NOMO-1 treated with dmso at 0.1 percent for 144 hours (cell line): ENCODE measurements around the gene LAMC3.

Source experiments
- DNase-seq: peaks from one replicate; lab custom pipeline; 2025; ENCODE audit not compliant: unreplicated experiment; lab: John Stamatoyannopoulos, UW

Gene LAMC3

DNA sequence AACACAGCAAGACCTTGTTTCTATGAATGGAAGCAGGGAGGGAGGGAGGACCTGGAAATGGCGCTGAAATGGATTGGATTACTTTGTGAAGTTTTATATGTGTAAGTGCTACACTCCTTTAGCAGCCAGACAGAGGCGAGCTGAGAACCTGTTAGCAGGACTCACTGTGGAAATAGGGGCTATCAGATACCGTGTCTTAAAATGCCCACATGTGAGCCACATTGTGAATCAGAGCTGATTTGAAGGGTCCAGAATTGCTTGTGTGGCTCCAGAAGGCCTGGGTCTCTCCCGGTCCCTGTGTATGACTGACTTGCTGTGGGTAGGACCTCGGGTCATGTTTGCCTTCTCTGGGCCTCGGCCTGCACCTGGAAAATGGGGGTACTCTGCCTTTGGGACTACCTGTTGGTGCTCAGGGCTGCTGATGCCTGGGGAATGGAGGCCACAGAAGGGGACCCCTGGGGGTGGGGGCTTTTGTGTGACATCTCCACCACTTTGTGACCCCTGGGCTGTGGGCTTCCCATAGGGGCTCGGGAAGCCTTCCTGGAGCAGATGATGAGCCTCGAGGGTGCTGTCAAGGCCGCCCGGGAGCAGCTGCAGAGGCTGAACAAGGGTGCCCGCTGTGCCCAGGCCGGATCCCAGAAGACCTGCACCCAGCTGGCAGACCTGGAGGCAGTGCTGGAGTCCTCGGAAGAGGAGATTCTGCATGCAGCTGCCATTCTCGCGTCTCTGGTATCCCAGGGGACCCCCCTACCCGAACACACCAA, 63.3 kb downstream of the LAMC3 start:
- DNase-seq = no peak

DNA sequence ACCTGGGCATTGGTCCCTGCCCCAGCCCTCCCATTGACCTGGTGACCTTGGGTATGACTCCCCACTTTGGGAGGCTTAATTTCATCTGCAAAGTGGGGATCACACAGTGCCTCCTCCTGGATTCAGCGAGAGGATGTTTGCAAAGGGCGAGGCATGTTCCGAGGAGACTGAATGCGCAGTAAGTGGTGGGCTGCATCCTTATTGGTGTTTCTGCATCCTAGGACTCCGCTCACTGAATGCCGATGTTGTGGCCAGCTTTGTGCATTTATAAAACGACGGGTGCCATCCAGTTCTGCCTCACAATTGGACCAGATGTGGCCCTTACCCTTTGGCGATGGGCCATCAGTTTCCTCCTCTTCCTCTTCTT, 63.9 kb downstream of the LAMC3 start:
- DNase-seq = no peak

DNA sequence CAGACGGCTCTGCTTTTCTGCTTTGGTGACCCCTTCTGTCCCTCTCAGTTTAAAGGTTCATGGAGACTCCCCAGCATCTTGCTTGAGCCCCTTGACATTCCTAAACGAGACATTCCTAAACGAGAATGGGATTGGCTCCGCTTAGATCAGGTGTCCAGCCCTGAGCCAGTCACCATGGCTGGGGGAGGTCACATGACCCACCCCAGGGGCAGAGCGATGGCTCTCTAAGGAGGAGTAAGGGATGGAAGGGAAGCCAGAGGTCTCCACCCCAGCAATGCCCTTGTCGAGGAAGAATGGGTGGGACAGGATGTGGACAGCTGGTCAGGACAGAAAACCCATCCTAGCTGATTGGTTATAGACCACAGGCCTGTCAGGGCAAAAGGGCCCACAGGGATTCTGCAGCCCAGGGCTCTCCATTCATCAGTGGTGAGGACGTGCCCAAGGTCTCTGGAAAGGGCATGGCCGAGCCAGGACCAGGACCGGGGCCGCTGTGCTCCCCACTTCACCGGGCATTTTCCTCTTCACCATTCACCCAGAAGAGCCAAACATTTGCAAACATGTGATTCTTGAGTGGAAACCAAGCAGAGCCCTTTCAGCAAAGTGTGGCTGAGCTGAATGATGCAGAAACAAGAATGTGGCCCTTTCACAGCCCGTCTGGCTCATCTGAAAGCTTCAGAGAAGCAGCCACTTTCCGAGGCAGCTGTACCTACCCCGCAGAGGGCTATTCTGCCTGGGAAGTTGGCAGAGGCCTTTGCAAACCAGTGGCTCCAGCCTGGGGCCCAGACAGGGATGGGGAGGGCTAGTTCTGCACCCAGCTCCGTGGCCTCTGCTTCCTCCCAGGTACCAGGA, 67.6 kb downstream of the LAMC3 start:
- DNase-seq = no peak

- no peak for DNase-seq
Measured at GRCh38 chr9:131078427-131079366, 69.7 kb downstream of the LAMC3 start.

DNA sequence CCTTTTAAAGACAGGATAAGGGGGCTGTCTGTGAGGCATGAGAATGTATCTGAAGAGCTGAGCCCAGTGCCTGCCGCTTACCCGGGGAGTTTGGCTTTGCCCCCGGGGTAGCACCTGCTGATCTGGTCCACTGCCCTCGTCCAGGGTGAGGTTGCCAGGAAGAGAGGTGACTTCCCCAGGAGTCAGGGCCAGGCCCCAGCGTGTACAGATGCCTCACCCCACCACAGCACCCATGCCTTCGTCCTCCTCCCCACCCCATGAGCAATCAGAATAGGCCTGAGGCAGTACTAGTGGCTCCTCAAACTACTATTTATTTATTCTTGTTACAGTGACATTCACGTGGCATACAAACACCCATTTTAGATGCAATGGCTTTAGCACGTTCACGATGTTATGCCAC, 71.6 kb downstream of the LAMC3 start:
- no peak for DNase-seq

GRCh38 chr9:131081868-131082267, 72.9 kb downstream of the LAMC3 start:
- no peak for DNase-seq

DNA sequence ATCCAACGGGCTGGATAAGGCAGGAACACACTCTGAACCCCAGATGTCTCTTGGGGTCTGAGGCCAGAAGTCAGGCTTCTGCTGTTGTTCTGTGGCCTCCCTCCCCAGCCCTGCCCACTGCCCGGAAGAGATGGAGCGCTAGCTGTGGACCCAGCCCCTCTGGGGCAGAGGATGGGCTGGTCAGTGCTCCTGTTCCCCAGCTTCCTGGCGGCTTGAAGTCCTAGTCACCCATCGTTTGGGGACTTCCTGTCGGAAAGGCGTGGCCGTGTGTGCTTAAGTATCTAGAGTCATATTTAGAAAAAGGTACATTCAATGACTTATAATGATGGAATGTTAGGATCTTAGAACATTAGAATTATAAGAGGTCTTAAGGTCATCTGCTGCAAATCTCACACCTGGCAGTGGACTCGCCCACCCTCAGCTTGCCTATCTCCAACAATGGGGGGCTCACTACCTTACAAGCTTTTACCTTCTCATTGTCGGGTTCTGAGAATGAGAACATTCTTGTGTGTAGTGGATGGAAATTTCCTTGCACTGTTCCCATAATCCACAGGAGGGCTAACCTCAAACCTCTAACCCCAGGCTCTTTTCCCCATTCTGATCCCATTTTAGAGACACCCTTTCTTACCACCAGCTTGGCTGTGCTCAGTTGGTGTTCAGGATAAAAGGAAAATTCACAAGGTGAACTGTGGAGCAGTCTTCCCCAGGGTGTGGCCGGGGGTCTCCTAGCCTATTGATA, 74.0 kb downstream of the LAMC3 start:
- no peak for DNase-seq

DNA sequence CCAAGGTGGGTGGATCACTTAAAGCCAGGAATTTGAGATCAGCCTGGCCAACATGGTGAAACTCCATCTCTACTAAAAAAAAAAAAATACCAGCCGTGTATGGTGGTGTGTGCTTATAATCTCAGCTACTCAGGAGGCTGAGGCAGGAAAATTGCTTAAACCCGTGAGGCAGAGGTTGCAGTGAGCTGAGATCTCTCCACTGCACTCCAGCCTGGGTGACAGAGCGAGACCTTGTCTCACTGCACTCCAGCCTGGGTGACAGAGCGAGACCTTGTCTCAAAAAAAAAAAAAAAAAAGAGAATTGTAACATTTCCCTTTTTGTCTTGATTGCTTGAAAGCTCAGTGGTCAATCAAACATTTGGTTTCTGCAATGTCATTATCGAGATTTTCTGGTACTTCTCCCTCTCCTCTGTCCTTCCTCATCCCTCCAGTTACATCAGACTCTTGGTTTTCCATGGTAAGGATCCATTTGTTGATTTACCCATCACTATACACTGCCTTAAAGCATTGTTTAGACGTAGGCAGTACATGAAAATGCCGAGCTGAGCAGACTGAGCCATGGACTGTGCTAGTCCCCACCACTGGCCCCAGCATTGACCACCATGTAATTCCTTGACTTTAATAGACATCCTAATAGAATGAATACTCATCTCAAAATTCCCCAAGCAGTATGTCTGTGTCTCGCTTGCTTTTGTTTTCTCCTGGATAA, 75.8 kb downstream of the LAMC3 start:
- no peak for DNase-seq

DNA sequence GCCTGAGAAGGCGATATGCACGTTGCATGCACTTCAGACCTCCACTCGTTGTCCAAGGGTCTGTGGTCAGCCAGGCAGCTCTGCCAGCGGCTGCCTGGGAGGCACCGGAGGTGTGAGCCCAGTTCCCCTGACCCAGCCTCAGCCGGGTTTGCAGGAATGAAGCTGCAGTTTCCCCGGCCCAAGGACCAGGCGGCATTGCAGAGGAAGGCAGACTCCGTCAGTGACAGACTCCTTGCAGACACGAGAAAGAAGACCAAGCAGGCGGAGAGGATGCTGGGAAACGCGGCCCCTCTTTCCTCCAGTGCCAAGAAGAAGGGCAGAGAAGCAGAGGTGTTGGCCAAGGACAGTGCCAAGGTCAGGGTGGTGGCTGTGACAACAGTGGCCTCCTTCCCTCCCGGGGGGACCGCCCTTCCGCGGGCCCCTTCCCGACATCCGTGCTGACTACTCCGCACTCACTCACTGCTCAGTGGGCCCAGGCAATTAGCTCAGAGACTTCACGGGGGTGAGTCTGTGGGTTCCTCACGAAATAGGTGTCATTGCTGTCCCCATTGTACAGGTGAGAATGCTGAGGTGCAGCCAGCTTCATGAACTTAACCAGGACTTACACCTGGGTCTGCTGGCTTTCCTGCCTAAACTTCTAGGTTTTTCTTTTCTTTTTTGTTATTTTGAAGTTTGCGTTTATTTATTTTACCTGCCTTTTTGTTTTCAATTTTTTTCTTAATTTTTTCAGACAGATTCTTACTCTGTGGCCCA, 76.6 kb downstream of the LAMC3 start:
- DNase-seq = no peak

GRCh38 chr9:131087354-131087893, 78.5 kb downstream of the LAMC3 start:
- no peak for DNase-seq

- no peak for DNase-seq
Measured at GRCh38 chr9:131090025-131090787, 81.2 kb downstream of the LAMC3 start.

DNA sequence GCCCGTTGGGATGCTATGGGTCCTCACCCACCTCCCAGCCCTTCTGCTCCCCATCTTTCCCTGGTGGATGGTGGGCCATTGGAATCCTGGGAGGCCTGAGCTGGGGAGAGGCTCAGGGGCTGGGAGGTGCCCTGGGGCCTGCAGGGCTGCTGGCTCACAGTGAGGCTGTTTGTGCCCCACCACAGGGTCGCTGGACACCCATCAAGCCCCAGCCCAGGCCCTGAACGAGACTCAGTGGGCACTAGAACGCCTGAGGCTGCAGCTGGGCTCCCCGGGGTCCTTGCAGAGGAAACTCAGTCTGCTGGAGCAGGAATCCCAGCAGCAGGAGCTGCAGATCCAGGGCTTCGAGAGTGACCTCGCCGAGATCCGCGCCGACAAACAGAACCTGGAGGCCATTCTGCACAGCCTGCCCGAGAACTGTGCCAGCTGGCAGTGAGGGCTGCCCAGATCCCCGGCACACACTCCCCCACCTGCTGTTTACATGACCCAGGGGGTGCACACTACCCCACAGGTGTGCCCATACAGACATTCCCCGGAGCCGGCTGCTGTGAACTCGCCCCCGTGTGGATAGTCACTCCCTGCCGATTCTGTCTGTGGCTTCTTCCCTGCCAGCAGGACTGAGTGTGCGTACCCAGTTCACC, 82.5 kb downstream of the LAMC3 start:
- no peak for DNase-seq

- no peak for DNase-seq
Measured at GRCh38 chr9:131092030-131092429, 83.1 kb downstream of the LAMC3 start.

GRCh38 chr9:131092548-131093440, 83.8 kb downstream of the LAMC3 start:
- DNase-seq = no peak

GRCh38 chr9:131094015-131094414, 85.0 kb downstream of the LAMC3 start:
- DNase-seq = no peak

DNA sequence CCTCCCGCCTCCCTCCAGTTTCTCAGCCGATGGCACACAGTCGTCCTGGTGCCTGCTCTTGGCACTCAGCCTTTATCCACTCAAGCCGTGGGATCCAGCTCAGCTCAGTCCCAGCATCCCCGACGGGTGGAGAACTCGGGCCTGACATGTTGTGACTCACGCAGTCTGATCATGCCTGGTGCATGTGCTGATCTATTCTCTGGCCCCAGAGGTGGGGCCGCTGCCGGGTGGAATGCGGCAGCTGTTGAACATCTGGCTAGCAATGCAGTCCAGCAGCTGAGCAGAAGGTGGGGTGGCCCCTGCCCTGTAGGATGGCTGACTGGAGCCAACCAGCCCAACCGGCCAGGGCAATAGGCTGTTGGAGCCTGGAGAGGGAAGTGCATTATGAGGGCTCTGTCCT, 85.6 kb downstream of the LAMC3 start:
- DNase-seq = no peak
